H4 (cell line): Measurements from ENCODE around the gene GPS2. TPM values are rescaled to one million over a fixed set of nuclear protein-coding genes. Genes with fewer than 3 reads are reported as not detected.
A peak's percentile ranks its signal among the peaks of the same experiment; 100 is the strongest.
"Not testable (repeated sequence)": the region's sequence is repeated elsewhere in the genome, so short reads cannot be mapped to it uniquely, and the experiment has no call there.

Source experiments
- DNase-seq: peaks from one replicate; pipeline ENCODE4 v3.0.0-alpha.2; 2015; ENCODE audit warnings: low spot score
- total RNA-seq: library from RNA; depleted of rRNA; stranded (reverse); fragments of >200 nt; shearing (Covaris generic); gene quantifications from 2 replicates; pipeline ENCODE4 v1.2.3, GENCODE V29; 2014; rRNA removed

The GPS2 gene
- total RNA-seq = 55.9 and 65.1 TPM in 2 replicates

- peak; percentile 74 for DNase-seq
Measured at GRCh38 chr17:7314719-7315569, at the start of gene GPS2. Gene GPS2 (minus strand): TSS chr17:7315360. CDS start chr17:7315052, 308 bp downstream.

- DNase-seq = no peak
Measured at GRCh38 chr17:7363311-7363710, 48.2 kb upstream of the GPS2 start.

GRCh38 chr17:7361906-7362305 lies 46.7 kb upstream of the GPS2 start:
- no peak for DNase-seq

- no peak for DNase-seq
Measured at GRCh38 chr17:7357381-7357780, 42.2 kb upstream of the GPS2 start.

GRCh38 chr17:7356756-7357155 lies 41.6 kb upstream of the GPS2 start:
- DNase-seq = no peak

- peak; percentile 43 for DNase-seq
Measured at GRCh38 chr17:7356072-7356549, 41.0 kb upstream of the GPS2 start.

GRCh38 chr17:7355573-7355972 lies 40.4 kb upstream of the GPS2 start:
- no peak for DNase-seq

- DNase-seq = no peak
Measured at GRCh38 chr17:7355053-7355452, 39.9 kb upstream of the GPS2 start, which contains the start of gene TMEM95. Gene TMEM95 (plus strand): TSS chr17:7355156. CDS start chr17:7355205, 49 bp downstream.

- no peak for DNase-seq
Measured at GRCh38 chr17:7354262-7354843, 39.2 kb upstream of the GPS2 start.

GRCh38 chr17:7352910-7353635 lies 37.9 kb upstream of the GPS2 start:
- no peak for DNase-seq

- DNase-seq = no peak
Measured at GRCh38 chr17:7352503-7352889, 37.3 kb upstream of the GPS2 start.

GRCh38 chr17:7351665-7352502 lies 36.7 kb upstream of the GPS2 start, which contains the start of gene KCTD11:
Gene KCTD11 (plus strand): TSS chr17:7352162.
- peak; percentile 74 for DNase-seq

- DNase-seq = no peak
Measured at GRCh38 chr17:7348478-7349242, 33.5 kb upstream of the GPS2 start.

GRCh38 chr17:7347630-7348477 lies 32.7 kb upstream of the GPS2 start:
- no peak for DNase-seq

- no peak for DNase-seq
Measured at GRCh38 chr17:7346761-7347614, 31.8 kb upstream of the GPS2 start.

GRCh38 chr17:7343250-7343649 lies 28.1 kb upstream of the GPS2 start:
- no peak for DNase-seq

- DNase-seq = no peak
Measured at GRCh38 chr17:7341842-7342241, 26.7 kb upstream of the GPS2 start.

GRCh38 chr17:7340179-7340578 lies 25.0 kb upstream of the GPS2 start:
- no peak for DNase-seq

- DNase-seq = not testable (repeated sequence)
Measured at GRCh38 chr17:7337600-7337999, 22.4 kb upstream of the GPS2 start.
